GM15510 (cell line): Measurements from ENCODE around the gene ACAP3.

ENCODE experiments used
- POLR2A ChIP-seq: IDR thresholded peaks from 3 replicates; pipeline ENCODE4 v1.6.1; 2011; ENCODE audit warnings: borderline replicate concordance; ENCODE audit not compliant: insufficient read length; ENCODE audit errors: extremely low read depth

Gene ACAP3

GRCh38 chr1:1305300-1306069, 2.2 kb downstream of the ACAP3 start:
- TF ChIP-seq POLR2A, result no peak

GRCh38 chr1:1304331-1305299, 3.1 kb downstream of the ACAP3 start:
- TF ChIP-seq POLR2A, result no peak

DNA sequence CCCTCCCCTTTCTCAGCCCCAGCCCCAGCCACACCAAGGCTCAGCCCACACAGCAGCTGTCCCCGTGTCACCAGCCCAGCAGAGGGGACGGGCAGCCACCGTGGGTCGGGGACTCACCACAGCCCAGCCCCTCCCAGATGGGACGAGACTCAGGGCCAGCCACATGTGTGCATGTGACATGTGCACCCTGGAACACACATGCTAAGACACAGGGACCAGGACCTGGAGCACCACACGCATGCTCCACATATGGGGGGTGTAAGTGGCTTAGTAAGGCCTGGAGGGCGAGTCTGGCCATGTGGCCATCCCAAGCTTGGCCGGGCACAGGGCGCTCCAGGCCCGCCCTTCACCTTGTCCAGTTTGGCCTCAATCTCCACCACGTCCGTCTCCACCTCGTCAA, 4.0 kb downstream of the ACAP3 start:
- no peak for TF ChIP-seq POLR2A

GRCh38 chr1:1302951-1303509, 4.7 kb downstream of the ACAP3 start:
- TF ChIP-seq POLR2A, result no peak

DNA sequence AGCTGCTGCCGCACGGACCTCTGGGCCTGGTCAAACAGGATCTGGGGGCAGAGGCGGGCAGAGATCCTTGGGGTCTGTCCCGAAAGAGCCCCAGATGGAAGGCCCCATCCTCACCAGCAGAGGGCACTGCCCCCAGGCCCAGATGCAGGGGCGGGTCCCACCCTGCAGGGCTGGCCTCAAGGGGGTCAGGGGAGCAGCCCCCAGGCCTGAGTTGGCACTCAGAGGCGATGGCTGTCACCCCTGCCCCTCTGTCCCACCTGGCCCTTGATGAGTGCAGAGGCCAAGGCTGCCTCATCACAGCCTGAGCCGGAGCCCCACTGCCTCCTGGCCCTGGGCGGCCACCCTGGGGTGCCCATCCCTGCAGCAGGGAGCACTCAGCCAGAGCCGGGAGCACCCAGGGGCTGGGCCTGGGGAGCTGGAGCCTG, 5.7 kb downstream of the ACAP3 start:
- TF ChIP-seq POLR2A, result no peak

DNA sequence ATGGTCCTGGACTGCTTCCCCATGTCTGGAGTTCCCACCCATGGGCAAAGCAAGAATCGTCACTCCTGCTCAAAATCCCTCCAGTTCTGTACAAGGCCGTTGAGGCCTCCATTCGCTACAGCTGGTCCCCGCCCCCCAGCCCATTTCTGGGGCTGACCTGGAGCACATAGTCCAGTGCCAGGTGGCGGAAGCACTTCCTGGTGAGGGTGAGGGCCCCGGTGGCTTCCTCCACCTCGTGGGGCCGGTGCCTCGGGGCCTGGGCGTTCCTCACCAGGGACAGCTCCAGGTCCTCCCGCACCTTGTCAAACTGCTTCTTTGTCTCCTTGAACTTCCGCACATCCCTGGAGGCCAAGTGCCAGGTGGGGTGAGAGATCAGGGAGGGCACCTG, 7.4 kb downstream of the ACAP3 start:
- TF ChIP-seq POLR2A, result no peak

GRCh38 chr1:1299686-1300351, 7.9 kb downstream of the ACAP3 start:
- TF ChIP-seq POLR2A, result no peak

GRCh38 chr1:1298861-1299685, 8.7 kb downstream of the ACAP3 start:
- TF ChIP-seq POLR2A, result no peak

DNA sequence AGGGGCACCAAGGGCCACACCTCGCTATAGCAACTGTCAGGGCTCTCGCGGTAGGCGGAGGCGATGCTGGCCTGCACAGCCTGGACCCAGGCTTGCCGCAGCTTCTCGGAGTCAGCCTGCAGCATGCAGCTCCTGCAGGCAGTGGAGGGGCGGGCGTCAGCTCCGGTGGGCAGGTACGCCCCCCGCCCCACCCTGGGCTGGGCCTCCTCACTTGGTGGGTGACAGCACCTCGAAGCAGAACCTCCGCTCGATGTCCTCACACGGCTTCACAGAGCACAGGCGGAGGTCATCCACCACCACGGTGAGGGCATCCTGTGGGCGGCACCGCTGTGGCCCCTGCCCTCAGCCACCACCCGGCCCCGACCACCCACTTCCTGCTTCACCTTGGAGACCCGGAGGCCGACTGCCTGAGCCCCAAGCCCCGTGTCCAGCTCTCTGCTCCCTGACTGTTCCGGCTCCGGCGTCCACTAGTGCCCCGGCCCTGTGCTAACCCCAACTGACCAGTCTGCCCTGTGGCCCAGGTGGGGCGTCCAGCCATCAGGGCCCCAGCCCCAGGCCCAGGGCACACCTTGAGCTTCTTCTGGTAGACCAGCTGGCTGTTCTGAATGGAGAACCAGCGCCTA, 9.8 kb downstream of the ACAP3 start:
- no peak for TF ChIP-seq POLR2A

GRCh38 chr1:1296070-1297061, 11.4 kb downstream of the ACAP3 start:
- TF ChIP-seq POLR2A, result no peak

- no peak for TF ChIP-seq POLR2A
Measured at GRCh38 chr1:1295154-1295923, 12.4 kb downstream of the ACAP3 start.
